GM23338 (cell line): ENCODE data around the gene LIMCH1.

ENCODE experiments used
- CREB1 ChIP-seq: fragments of 250-450 bp; sonication (Bioruptor Pico); IDR thresholded peaks from 2 replicates; pipeline ENCODE4 v1.5.0; 2020; ENCODE audit warnings: low read depth, mild to moderate bottlenecking, moderate library complexity
- EZH2 ChIP-seq: fragments of 200-600 bp; sonication (generic); IDR thresholded peaks from one replicate; pipeline ENCODE4 v1.8.0; 2017; ENCODE audit warnings: antibody characterized with exemption, mild to moderate bottlenecking, low read depth; ENCODE audit not compliant: unreplicated experiment
- POLR2AphosphoS5 ChIP-seq: IDR thresholded peaks from 2 replicates; pipeline ENCODE4 v1.6.1; 2016; ENCODE audit warnings: antibody characterized with exemption, low read depth
- TF ChIP-seq, protein P1 (sequence below), 2 experiments: fragments of 200-600 bp in 1 of 2; sonication (generic) in 1 of 2; conservative IDR thresholded peaks; 2 replicates each; pipeline versions ENCODE4 v1.5.1 to v1.6.1; 2016 to 2017; ENCODE audit warnings: antibody characterized with exemption in 2 of 2, low read depth in 2 of 2, mild to moderate bottlenecking in 2 of 2, moderate library complexity in 1 of 2
- TF ChIP-seq, protein P2 (sequence below): IDR thresholded peaks from one replicate; pipeline ENCODE4 v1.6.1; 2018; ENCODE audit warnings: antibody characterized with exemption; ENCODE audit not compliant: unreplicated experiment
- TF ChIP-seq, protein P3 (sequence below): IDR thresholded peaks from 2 replicates; pipeline ENCODE4 v1.6.1; 2016; ENCODE audit warnings: antibody characterized with exemption

DNA sequence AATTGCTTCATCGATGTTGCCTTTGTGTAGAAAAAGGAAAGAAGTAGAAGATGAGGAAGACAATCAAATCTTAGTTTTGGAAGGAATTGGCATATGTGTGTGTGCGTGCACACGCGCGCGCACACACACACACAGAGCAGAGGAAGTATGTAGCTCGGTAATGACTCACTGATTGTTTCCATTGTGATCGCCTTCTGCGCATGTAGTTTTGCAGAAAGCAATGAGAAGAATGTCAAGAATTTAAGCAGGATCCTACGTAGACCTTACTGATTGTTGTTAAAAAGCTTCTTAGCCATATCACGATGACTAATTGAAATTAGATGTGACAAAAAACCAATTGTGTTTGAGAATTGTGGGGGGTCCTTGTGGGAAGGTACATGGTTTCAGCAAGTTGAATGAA, 12.8 kb upstream of the LIMCH1 start:
- TF ChIP-seq, protein P1, sequence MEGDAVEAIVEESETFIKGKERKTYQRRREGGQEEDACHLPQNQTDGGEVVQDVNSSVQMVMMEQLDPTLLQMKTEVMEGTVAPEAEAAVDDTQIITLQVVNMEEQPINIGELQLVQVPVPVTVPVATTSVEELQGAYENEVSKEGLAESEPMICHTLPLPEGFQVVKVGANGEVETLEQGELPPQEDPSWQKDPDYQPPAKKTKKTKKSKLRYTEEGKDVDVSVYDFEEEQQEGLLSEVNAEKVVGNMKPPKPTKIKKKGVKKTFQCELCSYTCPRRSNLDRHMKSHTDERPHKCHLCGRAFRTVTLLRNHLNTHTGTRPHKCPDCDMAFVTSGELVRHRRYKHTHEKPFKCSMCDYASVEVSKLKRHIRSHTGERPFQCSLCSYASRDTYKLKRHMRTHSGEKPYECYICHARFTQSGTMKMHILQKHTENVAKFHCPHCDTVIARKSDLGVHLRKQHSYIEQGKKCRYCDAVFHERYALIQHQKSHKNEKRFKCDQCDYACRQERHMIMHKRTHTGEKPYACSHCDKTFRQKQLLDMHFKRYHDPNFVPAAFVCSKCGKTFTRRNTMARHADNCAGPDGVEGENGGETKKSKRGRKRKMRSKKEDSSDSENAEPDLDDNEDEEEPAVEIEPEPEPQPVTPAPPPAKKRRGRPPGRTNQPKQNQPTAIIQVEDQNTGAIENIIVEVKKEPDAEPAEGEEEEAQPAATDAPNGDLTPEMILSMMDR (conservative IDR thresholded peaks at IDR 0.05; ENCODE audit: low read depth in 2 of 2) = no peak
- TF ChIP-seq, protein P2, sequence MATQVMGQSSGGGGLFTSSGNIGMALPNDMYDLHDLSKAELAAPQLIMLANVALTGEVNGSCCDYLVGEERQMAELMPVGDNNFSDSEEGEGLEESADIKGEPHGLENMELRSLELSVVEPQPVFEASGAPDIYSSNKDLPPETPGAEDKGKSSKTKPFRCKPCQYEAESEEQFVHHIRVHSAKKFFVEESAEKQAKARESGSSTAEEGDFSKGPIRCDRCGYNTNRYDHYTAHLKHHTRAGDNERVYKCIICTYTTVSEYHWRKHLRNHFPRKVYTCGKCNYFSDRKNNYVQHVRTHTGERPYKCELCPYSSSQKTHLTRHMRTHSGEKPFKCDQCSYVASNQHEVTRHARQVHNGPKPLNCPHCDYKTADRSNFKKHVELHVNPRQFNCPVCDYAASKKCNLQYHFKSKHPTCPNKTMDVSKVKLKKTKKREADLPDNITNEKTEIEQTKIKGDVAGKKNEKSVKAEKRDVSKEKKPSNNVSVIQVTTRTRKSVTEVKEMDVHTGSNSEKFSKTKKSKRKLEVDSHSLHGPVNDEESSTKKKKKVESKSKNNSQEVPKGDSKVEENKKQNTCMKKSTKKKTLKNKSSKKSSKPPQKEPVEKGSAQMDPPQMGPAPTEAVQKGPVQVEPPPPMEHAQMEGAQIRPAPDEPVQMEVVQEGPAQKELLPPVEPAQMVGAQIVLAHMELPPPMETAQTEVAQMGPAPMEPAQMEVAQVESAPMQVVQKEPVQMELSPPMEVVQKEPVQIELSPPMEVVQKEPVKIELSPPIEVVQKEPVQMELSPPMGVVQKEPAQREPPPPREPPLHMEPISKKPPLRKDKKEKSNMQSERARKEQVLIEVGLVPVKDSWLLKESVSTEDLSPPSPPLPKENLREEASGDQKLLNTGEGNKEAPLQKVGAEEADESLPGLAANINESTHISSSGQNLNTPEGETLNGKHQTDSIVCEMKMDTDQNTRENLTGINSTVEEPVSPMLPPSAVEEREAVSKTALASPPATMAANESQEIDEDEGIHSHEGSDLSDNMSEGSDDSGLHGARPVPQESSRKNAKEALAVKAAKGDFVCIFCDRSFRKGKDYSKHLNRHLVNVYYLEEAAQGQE = no peak
- no peak for TF ChIP-seq EZH2
- TF ChIP-seq, protein P3, sequence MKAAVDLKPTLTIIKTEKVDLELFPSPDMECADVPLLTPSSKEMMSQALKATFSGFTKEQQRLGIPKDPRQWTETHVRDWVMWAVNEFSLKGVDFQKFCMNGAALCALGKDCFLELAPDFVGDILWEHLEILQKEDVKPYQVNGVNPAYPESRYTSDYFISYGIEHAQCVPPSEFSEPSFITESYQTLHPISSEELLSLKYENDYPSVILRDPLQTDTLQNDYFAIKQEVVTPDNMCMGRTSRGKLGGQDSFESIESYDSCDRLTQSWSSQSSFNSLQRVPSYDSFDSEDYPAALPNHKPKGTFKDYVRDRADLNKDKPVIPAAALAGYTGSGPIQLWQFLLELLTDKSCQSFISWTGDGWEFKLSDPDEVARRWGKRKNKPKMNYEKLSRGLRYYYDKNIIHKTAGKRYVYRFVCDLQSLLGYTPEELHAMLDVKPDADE = no peak
- no peak for TF ChIP-seq POLR2AphosphoS5
- peak; percentile 51 for TF ChIP-seq CREB1 (CRISPR knock-in tag)
